Neuronal stem cell (in vitro differentiated cells): Measurements from ENCODE around the gene ANKRD45.

Experiments used
- DNase-seq: peaks from one replicate; pipeline ENCODE4 v3.0.0-alpha.2; 2013; ENCODE audit warnings: low spot score
- H2AFZ ChIP-seq: one replicate; pipeline ENCODE4 v1.6.1; 2013; ENCODE audit warnings: mild to moderate bottlenecking, low read length, inconsistent platforms
- H2AK5ac ChIP-seq: 2 replicates; pipeline ENCODE4 v1.6.1; 2013; ENCODE audit warnings: low read depth, mild to moderate bottlenecking, inconsistent platforms, low read length, moderate library complexity, mixed read lengths
- H2BK120ac ChIP-seq: 2 replicates; pipeline ENCODE4 v1.6.1; 2013; ENCODE audit warnings: low read depth, mild to moderate bottlenecking, inconsistent platforms, low read length, moderate library complexity, mixed read lengths
- H2BK12ac ChIP-seq: one replicate; pipeline ENCODE4 v1.6.1; 2013; ENCODE audit warnings: low read length, inconsistent platforms
- H2BK15ac ChIP-seq: 2 replicates; pipeline ENCODE4 v1.6.1; 2013; ENCODE audit warnings: mild to moderate bottlenecking, low read length, inconsistent platforms, mixed read lengths
- H2BK5ac ChIP-seq: one replicate; pipeline ENCODE4 v1.6.1; 2013; ENCODE audit warnings: inconsistent platforms, mild to moderate bottlenecking, low read length, moderate library complexity
- H3K14ac ChIP-seq: one replicate; pipeline ENCODE4 v1.6.1; 2013; ENCODE audit warnings: low read length, inconsistent platforms
- H3K18ac ChIP-seq: 2 replicates; pipeline ENCODE4 v1.6.1; 2013; ENCODE audit warnings: low read length, inconsistent platforms
- H3K23ac ChIP-seq: 2 replicates; pipeline ENCODE4 v1.6.1; 2013; ENCODE audit warnings: low read depth, mild to moderate bottlenecking, mixed read lengths, low read length, inconsistent platforms; ENCODE audit not compliant: poor library complexity
- H3K27ac ChIP-seq: replicated peaks from 3 replicates; pipeline ENCODE4 v1.5.1; 2013; ENCODE audit warnings: low read length, inconsistent platforms
- H3K27me3 ChIP-seq, 3 experiments: 2 replicates each; pipeline ENCODE4 v1.6.1; 2013; ENCODE audit warnings: low read length in 3 of 3, mild to moderate bottlenecking in 2 of 3, inconsistent platforms in 1 of 3, low read depth in 1 of 3, mixed read lengths in 1 of 3, moderate library complexity in 1 of 3; ENCODE audit not compliant: control insufficient read depth in 3 of 3, insufficient read depth in 3 of 3
- H3K36me3 ChIP-seq, 2 donors: replicated peaks in 1 of 2; 2 replicates each; pipeline ENCODE4 v1.6.1; 2013; ENCODE audit warnings: low read length in 2 of 2; ENCODE audit not compliant: control insufficient read depth in 2 of 2, insufficient read depth in 2 of 2
- H3K4ac ChIP-seq: 2 replicates; pipeline ENCODE4 v1.6.1; 2013; ENCODE audit warnings: inconsistent platforms, mild to moderate bottlenecking, low read length, moderate library complexity
- H3K4me1 ChIP-seq, 2 donors: 1 replicate in 1 of 2; 2 replicates in 1 of 2; pipeline ENCODE4 v1.6.1; 2013; ENCODE audit warnings: low read length in 2 of 2, low read depth in 1 of 2; ENCODE audit not compliant: control insufficient read depth in 2 of 2, insufficient read depth in 1 of 2
- H3K4me2 ChIP-seq: one replicate; pipeline ENCODE4 v1.6.1; 2013; ENCODE audit warnings: mild to moderate bottlenecking, low read length, inconsistent platforms; ENCODE audit not compliant: insufficient read depth, poor library complexity, severe bottlenecking
- H3K4me3 ChIP-seq, 2 donors: 2 replicates each; pipeline ENCODE4 v1.5.1; 2013; ENCODE audit warnings: low read length in 2 of 2, mild to moderate bottlenecking in 2 of 2, inconsistent platforms in 1 of 2, moderate library complexity in 1 of 2
- H3K79me1 ChIP-seq: one replicate; pipeline ENCODE4 v1.6.1; 2013; ENCODE audit warnings: low read depth, mild to moderate bottlenecking, inconsistent platforms, low read length, moderate library complexity
- H3K9ac ChIP-seq: one replicate; pipeline ENCODE4 v1.6.1; 2013; ENCODE audit warnings: mild to moderate bottlenecking, low read depth, low read length, inconsistent platforms; ENCODE audit not compliant: poor library complexity
- H3K9me3 ChIP-seq, 2 donors: replicated peaks in 1 of 2; 2 replicates each; pipeline versions ENCODE3 to v1.6.1; 2013; ENCODE audit warnings: low read length in 2 of 2, mild to moderate bottlenecking in 2 of 2, inconsistent platforms in 1 of 2, low read depth in 1 of 2, mixed read lengths in 1 of 2, moderate library complexity in 1 of 2; ENCODE audit not compliant: control insufficient read depth in 2 of 2, insufficient read depth in 1 of 2
- H4K8ac ChIP-seq: one replicate; pipeline ENCODE4 v1.6.1; 2013; ENCODE audit warnings: low read depth, mild to moderate bottlenecking, inconsistent platforms, low read length, moderate library complexity
- H4K91ac ChIP-seq: one replicate; pipeline ENCODE4 v1.6.1; 2013; ENCODE audit warnings: low read length, low read depth, mild to moderate bottlenecking, inconsistent platforms; ENCODE audit not compliant: poor library complexity
- WGBS, 2 donors: extraction: QIAGEN DNeasy Blood & Tissue Kit; methylation state at CpG; one replicate each; pipeline ENCODE4 v1.1.7; 2013; ENCODE audit warnings: missing lambda C conversion rate in 2 of 2, mixed read lengths in 1 of 2; ENCODE audit not compliant: insufficient read length in 2 of 2, insufficient replicate concordance in 1 of 2; ENCODE audit errors: extremely low coverage in 2 of 2; 5-methylcytosine and 5-hydroxymethylcytosine counted together

ANKRD45 gene

DNA sequence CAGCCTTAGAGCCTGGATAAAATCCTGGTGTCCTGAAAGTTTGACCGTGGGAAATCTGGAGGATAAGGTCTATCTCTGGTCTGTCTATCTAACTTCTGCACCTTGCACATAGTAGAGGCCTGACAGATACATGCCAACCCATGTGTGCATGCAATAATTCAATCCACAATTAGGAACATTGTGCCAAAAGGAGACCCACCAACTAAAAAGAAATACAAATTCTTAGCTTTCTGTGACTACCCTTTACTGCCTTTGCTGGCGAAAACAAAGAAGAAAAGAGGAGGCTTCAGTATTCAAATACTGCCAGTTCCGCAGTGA is 44.7 kb upstream of the ANKRD45 start:
- Histone ChIP-seq H3K18ac (no peak overlapping the region), H2BK5ac (no peak overlapping the region), H3K79me1 (no peaks in the 10 kb centered on the region), H3K4me1 (peaks cover 0 to 3% of the 10 kb centered on the region in 2 donors), H3K36me3 (peaks cover 0 to 4% of the 10 kb centered on the region in 2 donors), H3K27me3 (no peaks in the 10 kb centered on the region), H4K8ac (no peak overlapping the region), H3K9ac (no peak overlapping the region), H3K4ac (no peak overlapping the region), H3K4me3 (peak overlapping the region in 1 of 2 donors; percentile 75), H3K23ac (no peak overlapping the region), H3K4me2 (peak overlapping the region; percentile 58), H3K9me3 (no peaks in the 10 kb centered on the region), H4K91ac (no peak overlapping the region), H2BK15ac (no peak overlapping the region), H3K27ac (no peak overlapping the region), H3K14ac (no peak overlapping the region), H2BK120ac (no peak overlapping the region), H2AFZ (peak overlapping the region; percentile 90), H2BK12ac (no peak overlapping the region), H2AK5ac (no peak overlapping the region)
- DNase-seq, result no peak
- no CpG with 5 or more reads among the region's 3 CpGs for WGBS, 2 donors

DNA sequence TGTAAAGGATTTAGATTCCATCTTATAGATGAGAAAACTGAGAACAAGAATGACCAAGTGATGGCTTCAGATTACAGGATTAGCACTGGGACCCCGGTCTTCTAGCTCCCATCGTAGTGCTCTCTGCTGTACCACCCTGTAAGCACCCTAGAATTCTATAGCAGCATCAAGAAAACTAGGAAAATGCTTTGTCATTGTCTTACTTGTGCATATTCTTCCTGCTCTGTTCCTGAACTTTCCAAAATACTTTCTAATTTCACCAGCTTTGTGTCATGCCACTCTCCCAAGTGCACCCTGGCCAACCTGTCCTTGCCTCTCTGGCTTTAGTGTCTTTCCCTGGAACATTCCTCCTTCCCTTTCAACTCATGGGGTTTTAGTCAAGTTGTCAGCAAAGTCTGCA is 39.1 kb upstream of the ANKRD45 start:
- Histone ChIP-seq H3K9me3 (no peaks in the 10 kb centered on the region), H3K79me1 (no peaks in the 10 kb centered on the region), H3K4me3 (no peak overlapping the region), H3K27ac (no peak overlapping the region), H2AFZ (no peak overlapping the region), H4K91ac (no peak overlapping the region), H3K36me3 (no peaks in the 10 kb centered on the region), H3K23ac (no peak overlapping the region), H3K4me1 (no peaks in the 10 kb centered on the region), H2BK120ac (no peak overlapping the region), H3K18ac (no peak overlapping the region), H2AK5ac (no peak overlapping the region), H4K8ac (no peak overlapping the region), H2BK15ac (no peak overlapping the region), H3K9ac (no peak overlapping the region), H3K27me3 (no peaks in the 10 kb centered on the region), H2BK5ac (no peak overlapping the region), H3K4me2 (no peak overlapping the region), H2BK12ac (no peak overlapping the region), H3K4ac (no peak overlapping the region), H3K14ac (no peak overlapping the region)
- no peak for DNase-seq
- WGBS, 2 donors, result no CpG with 5 or more reads among the region's 2 CpGs

DNA sequence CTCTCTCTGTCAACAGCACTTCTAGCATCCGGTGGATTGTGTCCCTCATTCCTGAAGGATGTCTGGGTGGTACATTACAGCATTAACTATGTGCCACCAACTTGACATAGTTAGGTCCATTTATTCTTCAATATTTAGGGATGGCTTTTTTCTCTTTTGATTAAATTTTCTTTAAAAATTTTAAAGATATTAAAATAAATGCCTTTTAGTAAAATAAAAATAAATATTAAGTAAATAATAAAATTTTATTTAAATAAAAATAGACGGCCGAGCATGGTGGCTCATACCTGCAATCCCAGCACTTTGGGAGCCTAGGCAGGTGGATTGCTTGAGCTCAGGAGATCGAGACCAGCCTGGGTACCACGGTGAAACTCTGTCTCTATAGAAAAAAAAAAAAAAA is 35.5 kb upstream of the ANKRD45 start:
- Histone ChIP-seq H4K91ac (no peak overlapping the region), H3K9ac (no peak overlapping the region), H3K4me2 (no peak overlapping the region), H3K36me3 (no peaks in the 10 kb centered on the region), H2BK15ac (no peak overlapping the region), H3K4me3 (no peak overlapping the region), H2AK5ac (no peak overlapping the region), H3K23ac (no peak overlapping the region), H2BK120ac (no peak overlapping the region), H3K4me1 (no peaks in the 10 kb centered on the region), H2BK5ac (no peak overlapping the region), H2AFZ (no peak overlapping the region), H3K79me1 (no peaks in the 10 kb centered on the region), H2BK12ac (no peak overlapping the region), H4K8ac (no peak overlapping the region), H3K14ac (no peak overlapping the region), H3K9me3 (no peaks in the 10 kb centered on the region), H3K18ac (no peak overlapping the region), H3K27ac (no peak overlapping the region), H3K4ac (no peak overlapping the region), H3K27me3 (no peaks in the 10 kb centered on the region)
- no CpG with 5 or more reads among the region's 5 CpGs for WGBS, 2 donors
- DNase-seq, result no peak

GRCh38 chr1:173702736-173703135 is 33.1 kb upstream of the ANKRD45 start:
- no peak overlapping the region for H3K14ac ChIP-seq
- no peak overlapping the region for H2BK5ac ChIP-seq
- H3K27me3 ChIP-seq, result no peaks in the 10 kb centered on the region
- WGBS, 2 donors, result no CpG with 5 or more reads among the region's 1 CpG
- no peaks in the 10 kb centered on the region for H3K4me1 ChIP-seq
- DNase-seq, result no peak
- no peak overlapping the region for H3K23ac ChIP-seq
- H4K8ac ChIP-seq, result no peak overlapping the region
- no peak overlapping the region for H2BK15ac ChIP-seq
- H2BK120ac ChIP-seq, result no peak overlapping the region
- H3K9me3 ChIP-seq, result no peaks in the 10 kb centered on the region
- H3K4me3 ChIP-seq, result no peak overlapping the region
- no peak overlapping the region for H2AK5ac ChIP-seq
- no peaks in the 10 kb centered on the region for H3K79me1 ChIP-seq
- no peak overlapping the region for H4K91ac ChIP-seq
- no peaks in the 10 kb centered on the region for H3K36me3 ChIP-seq
- no peak overlapping the region for H3K18ac ChIP-seq
- no peak overlapping the region for H2AFZ ChIP-seq
- H3K27ac ChIP-seq, result no peak overlapping the region
- no peak overlapping the region for H3K9ac ChIP-seq
- H3K4ac ChIP-seq, result no peak overlapping the region
- H3K4me2 ChIP-seq, result no peak overlapping the region
- no peak overlapping the region for H2BK12ac ChIP-seq
